Right lung (tissue), 5 donors: ENCODE data around the gene TUB. TPM values are rescaled to one million over a fixed set of nuclear protein-coding genes. Genes with fewer than 3 reads are reported as not detected.

Source experiments
- DNase-seq, 2 donors: peaks; one replicate each; pipeline ENCODE4 v3.0.0-alpha.2; 2013
- polyA plus RNA-seq, 5 donors: library from polyadenylated mRNA; unstranded; fragments of 120-200 nt; gene quantifications; one replicate each; pipeline versions ENCODE4 v1.2.1 to v1.2.3, GENCODE V29; 2013; ENCODE audit warnings: inconsistent platforms in 1 of 5, low replicate concordance in 1 of 5; ENCODE audit not compliant: insufficient read length in 5 of 5, insufficient read depth in 1 of 5

TUB gene
- polyA plus RNA-seq, 5 donors, result 25.0 to 28.6 (median 26.8) TPM

DNA sequence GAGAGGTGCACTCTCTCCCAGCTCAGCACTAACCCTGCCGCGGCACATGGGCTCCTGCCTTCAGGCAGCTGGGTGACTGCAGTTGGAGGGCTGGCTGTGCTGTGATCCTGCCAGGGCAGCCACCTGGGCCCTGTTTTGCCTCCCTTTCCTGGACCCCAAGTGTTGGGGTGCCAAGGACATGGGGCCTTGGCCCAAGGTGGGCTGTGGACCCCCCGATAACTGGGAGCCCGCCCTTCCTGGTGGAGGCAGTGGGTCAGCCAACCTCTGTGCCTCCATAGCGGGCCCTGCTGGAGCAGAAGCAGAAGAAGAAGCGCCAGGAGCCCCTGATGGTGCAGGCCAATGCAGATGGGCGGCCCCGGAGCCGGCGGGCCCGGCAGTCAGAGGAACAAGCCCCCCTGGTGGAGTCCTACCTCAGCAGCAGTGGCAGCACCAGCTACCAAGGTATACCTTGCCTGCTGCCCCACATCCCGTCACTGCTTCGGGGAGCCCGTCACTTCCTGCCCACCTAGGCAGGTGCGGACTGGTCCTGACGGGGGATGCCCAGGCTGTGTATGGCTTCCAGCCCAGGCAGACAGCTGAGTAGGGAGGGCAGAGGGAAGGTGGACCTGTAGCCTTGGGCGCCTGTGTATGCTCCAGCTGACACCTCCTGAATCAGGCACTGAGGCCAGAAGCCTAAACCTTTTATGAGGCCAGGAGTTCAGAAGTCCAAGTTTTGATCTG is 8.9 kb downstream of the TUB start:
- DNase-seq, result no peak

DNA sequence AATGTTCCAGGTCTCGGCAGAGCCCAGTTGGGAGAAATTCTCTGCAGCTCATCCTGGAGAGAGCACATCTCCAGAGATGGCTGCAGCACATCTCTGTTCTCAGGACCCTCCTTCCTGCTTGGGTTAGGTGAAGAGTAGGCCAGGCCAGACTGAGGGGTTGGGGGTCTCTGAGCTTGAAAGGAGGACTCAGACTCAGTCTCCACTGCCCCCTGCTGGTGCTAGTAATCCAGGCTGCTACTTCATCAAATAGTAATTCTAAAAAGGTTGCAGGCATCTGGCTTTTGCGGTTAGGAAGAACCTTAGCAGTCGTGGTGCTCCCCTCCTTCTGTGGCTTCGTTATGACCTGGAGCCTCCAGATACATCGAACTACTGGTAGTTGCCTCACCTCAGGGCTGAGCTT is 9.7 kb downstream of the TUB start:
- no peak for DNase-seq

DNA sequence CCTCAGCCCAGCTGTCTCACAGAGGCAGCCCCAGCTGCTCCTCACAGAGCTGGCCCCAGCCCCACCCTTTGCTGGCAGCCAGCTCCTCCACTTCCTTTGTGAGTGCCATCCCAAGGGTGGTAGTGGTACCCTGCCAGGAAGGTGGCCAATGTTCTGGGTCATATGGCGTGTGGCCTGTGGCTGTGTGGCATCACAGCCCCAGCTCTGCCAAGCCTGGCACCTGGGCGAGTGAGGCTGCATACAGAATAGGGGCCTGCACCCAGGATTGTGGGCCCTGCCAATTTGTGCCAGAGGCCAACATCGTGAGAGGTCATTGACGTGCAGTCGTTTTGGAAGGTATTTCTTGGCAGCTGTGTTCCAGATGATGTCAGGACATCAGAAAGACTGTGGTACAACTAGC is 10.7 kb downstream of the TUB start:
- DNase-seq, result no peak

- no peak for DNase-seq
Measured at GRCh38 chr11:8092587-8093424, 11.8 kb downstream of the TUB start.

- no peak for DNase-seq
Measured at GRCh38 chr11:8093931-8094575, 13.0 kb downstream of the TUB start.

- no peak for DNase-seq
Measured at GRCh38 chr11:8094656-8095055, 13.6 kb downstream of the TUB start.

GRCh38 chr11:8095371-8095770 is 14.4 kb downstream of the TUB start:
- no peak for DNase-seq

- no peak for DNase-seq
Measured at GRCh38 chr11:8095806-8096522, 15.0 kb downstream of the TUB start.

DNA sequence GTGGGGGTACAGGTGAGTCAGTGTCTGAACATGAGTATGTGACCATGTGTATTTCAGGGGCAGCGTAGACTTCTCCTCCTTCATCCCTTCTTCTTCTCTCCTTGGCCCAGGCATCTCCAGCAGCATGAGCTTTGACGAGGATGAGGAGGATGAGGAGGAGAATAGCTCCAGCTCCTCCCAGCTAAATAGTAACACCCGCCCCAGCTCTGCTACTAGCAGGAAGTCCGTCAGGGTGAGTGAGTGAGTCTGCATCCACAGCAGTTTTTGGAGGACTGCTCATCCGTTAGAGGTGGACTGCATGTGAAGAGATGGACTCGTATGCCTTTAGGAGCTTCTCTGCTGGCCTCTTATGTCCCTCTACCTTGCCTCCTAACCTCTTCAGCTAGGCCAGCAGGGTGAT is 15.6 kb downstream of the TUB start:
- DNase-seq, result no peak

- no peak for DNase-seq
Measured at GRCh38 chr11:8097062-8097461, 16.1 kb downstream of the TUB start.

GRCh38 chr11:8097468-8097867 is 16.5 kb downstream of the TUB start:
- no peak for DNase-seq

- no peak for DNase-seq
Measured at GRCh38 chr11:8097926-8098325, 16.9 kb downstream of the TUB start.

DNA sequence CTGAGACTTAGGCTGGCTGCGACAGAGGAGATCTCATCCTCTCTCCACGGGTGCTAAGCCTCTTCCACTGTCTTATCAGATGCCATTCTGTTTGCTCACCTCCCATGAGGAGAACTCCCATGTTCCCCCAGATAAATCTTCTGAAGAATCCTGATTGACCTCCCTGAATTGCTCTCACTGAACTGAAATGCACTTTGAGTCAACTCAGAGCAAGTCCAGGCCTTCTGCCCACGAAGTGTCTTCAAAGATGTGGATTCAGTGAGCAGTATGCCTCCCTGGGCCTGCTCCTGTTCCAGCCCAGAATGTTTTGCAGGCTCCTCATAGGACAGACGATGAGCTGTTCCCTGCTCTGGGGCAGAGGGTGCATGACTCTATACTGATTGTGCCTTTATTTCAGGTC is 17.4 kb downstream of the TUB start:
- DNase-seq, result no peak

DNA sequence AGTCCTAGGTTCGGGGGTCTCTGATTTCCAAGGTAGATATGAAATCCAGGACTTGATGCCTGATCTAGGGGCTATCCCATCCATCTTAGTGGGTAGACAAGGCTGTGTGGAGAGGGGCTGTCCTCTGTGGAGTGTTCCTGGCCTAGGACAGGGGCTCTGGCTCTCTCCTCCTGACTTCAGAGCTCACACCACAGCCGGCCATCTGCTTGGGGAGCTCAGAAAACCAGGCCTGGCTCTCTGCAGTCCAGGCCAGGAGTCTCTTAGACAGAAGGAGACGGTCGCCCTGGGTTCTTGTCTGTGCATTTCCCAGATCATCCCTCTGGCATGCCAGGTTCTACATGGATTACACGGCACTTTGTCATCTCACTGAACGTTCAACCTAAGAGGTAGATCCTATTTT is 17.9 kb downstream of the TUB start:
- no peak for DNase-seq

DNA sequence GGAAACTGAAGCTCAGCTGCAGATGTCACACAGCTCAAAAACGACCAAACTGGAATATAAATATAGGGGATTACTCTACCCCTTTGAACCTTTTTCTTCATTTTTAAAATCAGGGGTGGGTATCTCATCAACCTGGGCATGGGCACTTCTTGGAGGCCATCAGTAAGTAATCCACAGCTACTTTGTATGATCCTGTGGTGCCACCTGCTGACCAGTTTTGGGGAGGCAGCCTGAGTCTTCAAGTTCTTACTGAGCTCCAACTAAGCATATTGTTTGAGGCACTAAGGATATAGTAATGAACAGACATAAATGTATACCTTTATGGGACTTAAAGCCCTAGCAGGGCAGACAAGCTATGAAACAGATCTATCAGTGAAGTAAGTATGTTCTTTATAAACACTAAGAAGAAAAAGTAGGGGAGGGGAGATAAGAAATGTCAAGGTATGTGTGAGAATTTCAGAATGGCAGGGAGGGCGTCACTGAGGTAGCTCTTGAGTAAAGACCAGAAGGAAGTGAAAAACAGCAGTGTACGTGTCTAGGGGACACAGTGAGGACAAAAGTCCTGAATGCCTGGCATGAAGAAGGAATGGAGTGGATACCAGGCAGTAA is 18.4 kb downstream of the TUB start:
- peak in 1 of 2 donors; percentile 68 for DNase-seq

GRCh38 chr11:8100158-8100557 is 19.1 kb downstream of the TUB start:
- DNase-seq, result no peak

DNA sequence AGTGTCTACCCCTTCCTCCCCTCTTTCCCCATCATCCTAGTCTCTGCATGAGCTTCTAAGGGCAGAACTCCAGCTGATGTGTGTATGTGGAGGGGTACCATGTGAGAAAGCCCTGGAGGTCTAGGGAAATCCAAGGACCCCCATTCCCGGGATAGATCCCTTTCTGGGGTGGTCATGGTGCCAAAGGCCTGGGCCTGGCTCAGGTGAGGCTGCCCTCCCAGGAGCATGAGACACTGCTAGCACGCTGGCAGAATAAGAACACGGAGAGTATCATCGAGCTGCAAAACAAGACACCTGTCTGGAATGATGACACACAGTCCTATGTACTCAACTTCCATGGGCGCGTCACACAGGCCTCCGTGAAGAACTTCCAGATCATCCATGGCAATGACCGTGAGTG is 19.6 kb downstream of the TUB start:
- no peak for DNase-seq

- no peak for DNase-seq
Measured at GRCh38 chr11:8101421-8101820, 20.4 kb downstream of the TUB start.

DNA sequence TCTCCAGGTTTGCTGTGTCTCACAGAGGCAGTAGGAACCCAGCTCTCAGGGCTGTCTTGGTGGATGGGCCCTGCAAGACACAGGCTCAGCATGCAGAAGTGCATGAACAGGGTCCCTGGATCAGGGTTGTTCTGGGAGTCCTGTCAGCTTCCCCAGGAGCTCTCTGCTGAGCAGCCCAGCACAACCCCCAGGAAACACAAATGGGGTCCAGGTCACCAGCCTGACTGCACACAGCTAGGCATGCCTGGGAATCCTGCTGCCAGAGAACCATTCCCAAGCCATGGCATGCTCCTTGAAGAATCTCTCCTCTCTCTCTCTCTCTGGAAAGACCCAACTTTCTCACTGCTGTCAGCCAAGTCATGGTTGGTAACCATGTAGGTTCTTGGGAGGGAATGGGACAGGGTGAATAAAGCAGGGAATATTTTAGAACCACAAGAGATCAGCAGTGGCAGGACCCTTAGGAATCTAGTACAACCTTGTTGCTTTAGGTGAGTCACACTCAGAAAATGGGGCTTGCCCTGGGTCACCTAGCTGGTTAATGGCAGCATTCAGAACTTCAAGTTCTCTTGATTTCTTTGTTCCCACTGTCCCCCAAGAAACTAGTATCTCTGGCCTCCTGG is 21.4 kb downstream of the TUB start:
- DNase-seq, result no peak

DNA sequence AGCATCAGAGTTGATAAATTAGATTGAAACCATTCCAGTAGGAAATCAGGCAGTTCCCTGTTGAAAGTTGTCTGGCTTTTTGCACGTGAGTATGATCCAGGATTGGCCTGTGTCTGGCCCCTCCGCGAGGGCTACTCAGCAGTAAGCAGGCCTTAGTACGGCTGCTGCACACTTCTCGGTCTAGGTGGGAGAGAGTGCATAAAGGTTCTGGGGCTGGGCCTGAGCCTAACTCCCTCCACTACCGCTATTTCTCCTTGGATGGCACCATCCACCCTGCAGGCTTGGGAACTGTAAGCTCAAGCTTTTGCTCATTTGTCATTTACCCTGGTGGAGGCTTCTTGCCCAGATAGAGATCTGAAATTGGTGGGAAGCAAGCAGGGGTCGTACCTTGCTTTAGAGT is 22.0 kb downstream of the TUB start:
- no peak for DNase-seq

- DNase-seq, result no peak
Measured at GRCh38 chr11:8103909-8104308, 22.9 kb downstream of the TUB start.
